HG03571 (cell line): ENCODE results near the gene MMP12.
"Not testable (repeated sequence)": the region's sequence is repeated elsewhere in the genome, so short reads cannot be mapped to it uniquely, and the experiment has no call there.

Experiments
- ATAC-seq: cut with Tn5 transposase; IDR thresholded peaks from one replicate; pipeline ENCODE4 v1.9.1; 2021; ENCODE audit not compliant: unreplicated experiment

MMP12 gene

DNA sequence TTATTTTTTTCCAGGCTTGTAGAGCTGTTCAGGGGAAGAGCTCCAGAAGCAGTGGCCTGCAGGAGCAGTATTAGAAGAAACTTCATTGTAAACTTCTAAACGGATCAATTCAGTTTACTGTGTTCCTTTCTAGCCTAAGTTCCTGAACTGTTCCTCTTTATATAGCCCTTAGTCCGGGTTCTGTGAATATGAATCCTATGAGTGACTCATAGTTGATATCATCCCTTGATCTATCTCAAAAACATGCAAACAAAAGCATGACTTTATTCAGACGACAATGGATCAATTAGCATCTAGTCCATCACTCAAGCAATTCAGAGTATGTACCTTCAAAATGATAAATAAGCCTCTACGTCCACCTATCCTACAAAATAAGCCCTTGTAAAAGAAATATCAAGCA lies at the start of gene MMP12:
Gene MMP12, minus strand, starts transcription at position 131 of the 400 bp plus-strand sequence. Its CDS starts 45 bp downstream, at position 86.
- ATAC-seq = no peak

DNA sequence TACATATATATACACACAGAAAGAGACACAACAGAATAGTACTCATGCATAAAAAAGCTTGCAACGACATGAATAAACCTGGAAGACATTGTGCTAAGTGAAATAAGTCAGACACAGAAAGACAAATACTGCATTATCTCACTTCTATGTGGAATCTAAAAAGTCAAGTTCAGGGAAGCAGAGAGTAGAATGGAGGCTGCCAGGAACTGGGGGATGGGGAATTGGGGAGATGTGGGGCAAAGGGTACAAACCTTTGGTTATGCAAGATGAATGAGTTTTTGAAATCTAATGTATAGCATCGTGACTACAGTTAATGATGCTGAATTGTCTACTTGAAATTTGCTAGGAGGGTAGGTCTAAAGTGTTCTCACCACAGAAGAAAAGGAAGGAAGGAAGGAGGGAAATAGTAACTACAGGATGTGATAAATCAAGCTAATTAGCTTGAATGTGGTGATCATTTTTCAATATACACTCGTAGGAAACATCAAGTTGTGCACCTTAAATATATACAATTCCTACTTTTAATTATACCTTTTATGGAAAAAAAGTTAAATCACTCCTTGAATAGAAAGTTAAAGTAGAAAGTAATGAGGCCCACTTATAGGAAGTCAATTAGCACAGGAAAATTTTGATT lies 46.9 kb upstream of the MMP12 start:
- ATAC-seq = no peak

DNA sequence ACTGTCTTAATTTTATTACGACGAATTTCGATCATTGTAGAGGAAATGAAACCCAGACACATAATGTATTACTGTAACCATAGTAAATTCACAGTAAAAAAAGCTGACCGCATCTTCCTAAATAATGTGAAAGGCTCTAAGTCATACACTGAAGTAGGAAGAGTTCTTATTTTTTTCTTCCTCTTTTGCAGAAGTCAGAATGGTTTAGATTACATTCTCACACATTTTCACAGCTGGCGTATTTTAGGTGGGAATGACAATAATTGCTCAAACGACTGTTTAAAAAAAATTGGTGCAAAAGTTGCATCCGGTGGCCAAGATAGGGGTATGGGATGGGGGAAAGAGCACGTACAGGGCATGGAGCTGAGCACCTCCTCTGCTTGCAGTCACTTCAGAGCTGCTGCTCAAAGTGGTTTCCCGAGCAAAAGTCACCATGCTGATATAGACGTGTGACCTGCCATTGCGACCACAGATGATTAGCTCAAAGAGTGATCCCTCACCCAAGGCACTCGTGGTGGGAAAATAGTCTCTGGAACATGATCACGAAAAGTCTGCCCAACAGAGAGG lies 45.4 kb upstream of the MMP12 start:
- ATAC-seq = peak; percentile 86

- no peak for ATAC-seq
Observed at GRCh38 chr11:102915044-102915375, 40.2 kb upstream of the MMP12 start.

DNA sequence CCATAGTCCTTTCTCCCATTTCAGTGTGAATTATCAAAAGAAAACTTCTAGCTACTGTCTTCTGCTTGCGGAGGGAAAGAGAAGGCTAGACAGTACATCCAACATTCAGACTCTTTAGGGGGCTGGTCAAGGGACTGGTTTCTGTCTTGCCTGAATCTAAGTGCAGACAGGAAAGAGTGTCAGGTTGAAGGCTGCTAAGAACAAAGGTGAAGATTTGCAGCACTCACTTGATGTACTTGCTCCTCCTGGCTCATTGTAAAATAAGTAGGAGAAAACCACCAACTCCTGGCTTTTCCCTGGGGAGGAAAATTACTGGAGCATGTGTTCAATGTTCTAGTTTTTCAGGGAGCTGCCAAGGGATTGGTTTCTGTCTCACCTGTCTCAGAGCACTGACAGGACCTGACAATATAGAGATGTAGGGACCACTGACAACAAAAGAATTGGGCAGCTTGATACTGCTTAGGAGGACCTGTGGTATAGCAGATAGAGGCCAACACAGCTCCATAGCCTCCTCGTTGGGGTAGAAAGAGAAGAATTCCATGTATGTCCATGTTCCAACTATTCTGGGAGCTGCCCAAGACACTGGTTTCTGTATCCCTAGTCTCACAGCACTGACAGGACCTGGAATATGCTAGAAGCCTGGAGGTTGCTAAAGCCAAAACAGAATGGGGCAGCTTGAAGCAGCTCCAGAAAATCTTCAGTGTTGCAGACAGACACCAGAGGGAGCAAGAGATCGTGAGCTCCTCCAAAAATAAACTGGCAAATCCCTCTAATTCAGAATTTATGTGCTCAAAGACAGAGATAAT lies 39.7 kb upstream of the MMP12 start:
- no peak for ATAC-seq

GRCh38 chr11:102912482-102912830 lies 37.7 kb upstream of the MMP12 start:
- ATAC-seq = no peak

DNA sequence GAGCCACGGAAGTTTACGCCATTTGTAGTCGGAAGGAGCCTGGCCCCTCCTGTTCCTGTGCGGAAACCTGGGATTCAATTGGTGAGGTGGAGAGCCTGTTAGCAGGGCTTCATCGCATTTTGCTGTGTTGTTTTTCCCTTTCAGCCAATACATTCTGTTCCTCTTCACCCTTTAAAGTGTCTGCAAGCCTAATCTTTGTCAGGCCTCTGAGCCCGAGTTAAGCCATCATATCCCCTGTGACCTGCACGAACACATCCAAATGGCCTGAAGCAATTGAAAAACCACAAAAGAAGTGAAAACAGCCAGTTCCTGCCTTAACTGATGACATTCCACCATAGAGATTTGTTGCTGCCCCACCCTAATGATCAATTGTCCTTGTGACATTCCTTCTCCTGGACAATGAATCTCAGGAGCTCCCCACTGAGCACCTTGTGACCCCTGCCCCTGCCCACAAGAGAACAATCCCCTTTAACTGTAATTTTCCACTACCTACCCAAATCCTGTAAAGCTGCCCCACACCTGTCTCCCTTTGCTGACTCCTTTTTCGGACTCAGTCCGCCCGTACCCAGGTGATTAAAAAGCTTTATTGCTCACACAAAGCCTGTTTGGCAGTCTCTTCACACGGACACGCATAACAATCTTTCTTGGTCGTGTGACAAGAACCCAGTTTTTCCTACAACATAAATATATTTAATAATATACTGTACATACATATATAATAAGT lies 37.1 kb upstream of the MMP12 start:
- ATAC-seq = no peak

DNA sequence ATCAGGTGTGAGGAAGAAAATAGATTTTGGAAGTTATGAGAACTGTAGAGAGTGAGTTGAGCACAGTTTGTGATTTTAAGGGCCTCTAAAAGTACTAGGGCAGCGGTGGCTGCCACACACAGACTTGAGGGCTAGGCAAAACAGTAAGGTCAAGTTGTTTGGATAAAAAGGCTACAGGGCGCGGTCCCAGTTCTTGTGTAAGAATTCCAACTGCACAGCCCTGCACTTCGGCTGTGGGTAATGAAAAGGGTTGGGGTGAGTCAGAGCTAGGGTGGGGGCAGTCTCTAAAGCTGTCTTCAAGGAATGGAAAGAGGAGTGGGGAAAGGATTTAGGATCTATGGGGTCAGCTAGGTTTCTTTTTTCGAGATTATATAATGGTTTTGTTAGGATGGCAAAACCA lies 31.1 kb upstream of the MMP12 start:
- ATAC-seq = not testable (repeated sequence)

DNA sequence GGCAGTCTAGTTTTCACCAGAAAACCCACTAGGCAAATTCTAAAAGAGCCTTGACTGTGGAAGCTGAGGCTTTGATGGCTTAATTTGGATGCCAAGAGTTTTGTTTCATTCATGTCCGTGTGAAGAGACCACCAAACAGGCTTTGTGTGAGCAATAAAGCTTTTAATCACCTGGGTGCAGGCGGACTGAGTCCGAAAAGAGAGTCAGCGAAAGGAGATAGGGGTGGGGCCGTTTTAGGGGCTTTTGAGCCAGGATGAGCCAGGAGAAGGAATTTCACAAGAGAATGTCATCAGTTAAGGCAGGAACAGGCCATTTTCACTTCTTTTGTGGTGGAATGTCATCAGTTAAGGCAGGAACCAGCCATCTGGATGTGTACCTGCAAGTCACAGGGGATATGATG lies 29.1 kb upstream of the MMP12 start:
- not testable (repeated sequence) for ATAC-seq

DNA sequence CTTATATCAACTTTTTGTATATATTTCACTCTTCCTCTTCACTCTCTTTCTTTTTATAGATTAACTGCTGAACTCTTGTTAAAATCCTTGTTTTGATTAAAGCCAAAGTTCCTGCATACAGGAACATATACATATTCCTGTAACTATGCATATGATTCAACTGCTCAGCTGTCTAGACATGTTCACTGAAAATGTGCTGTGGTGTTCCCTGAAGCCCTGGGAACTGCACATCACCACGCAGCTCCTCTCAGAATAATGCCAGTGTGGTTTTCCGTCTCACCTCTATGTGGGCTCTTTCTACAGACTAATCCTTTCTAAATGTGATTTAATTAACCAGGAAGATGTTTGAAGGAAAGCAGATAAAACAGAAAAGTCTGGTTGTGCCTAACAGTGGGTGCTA lies 25.6 kb upstream of the MMP12 start:
- no peak for ATAC-seq

- no peak for ATAC-seq
Observed at GRCh38 chr11:102891736-102892135, 17.0 kb upstream of the MMP12 start.

GRCh38 chr11:102886999-102887398 lies 12.2 kb upstream of the MMP12 start:
- no peak for ATAC-seq

DNA sequence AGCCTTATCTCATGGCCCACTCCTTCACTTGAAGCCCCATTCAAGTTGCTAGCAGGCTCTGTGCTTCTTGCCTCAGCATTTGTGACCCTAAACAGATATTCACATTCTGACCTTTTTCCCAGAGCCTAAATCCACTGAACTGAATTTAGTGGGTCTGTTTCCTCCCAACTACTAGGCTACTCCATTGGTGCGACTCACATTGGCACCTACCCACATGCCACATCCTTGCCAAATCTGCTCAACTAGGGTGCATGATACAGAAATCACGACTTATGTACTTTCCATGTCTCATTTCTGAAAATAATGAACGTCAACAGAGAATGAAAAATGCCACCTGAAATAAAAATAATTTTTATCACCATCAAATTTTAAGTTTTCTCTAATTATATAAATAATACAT lies 8.4 kb upstream of the MMP12 start:
- ATAC-seq = no peak

- ATAC-seq = peak; percentile 77
Observed at GRCh38 chr11:102882389-102883024, 7.7 kb upstream of the MMP12 start.

- no peak for ATAC-seq
Observed at GRCh38 chr11:102879801-102880200, 5.0 kb upstream of the MMP12 start.

DNA sequence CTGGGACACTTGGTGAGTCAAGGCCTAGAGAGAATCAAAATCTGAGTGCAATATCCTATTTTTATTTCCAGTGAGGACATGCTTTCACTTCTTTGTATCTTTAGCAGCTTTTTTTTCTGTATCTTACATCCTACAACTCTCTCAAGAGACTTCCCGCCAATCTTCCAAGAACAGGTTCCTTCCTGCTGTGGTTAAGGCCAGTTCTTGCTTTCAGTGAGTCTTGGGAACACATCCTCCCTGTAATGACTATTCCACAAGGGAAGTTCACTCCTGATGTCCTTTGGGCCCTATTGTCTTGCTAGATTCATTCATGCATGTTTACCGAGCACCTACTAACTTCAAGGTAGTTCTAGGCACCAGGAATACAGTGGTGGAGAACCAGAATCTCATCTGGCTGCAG lies 3.8 kb upstream of the MMP12 start:
- ATAC-seq = no peak

DNA sequence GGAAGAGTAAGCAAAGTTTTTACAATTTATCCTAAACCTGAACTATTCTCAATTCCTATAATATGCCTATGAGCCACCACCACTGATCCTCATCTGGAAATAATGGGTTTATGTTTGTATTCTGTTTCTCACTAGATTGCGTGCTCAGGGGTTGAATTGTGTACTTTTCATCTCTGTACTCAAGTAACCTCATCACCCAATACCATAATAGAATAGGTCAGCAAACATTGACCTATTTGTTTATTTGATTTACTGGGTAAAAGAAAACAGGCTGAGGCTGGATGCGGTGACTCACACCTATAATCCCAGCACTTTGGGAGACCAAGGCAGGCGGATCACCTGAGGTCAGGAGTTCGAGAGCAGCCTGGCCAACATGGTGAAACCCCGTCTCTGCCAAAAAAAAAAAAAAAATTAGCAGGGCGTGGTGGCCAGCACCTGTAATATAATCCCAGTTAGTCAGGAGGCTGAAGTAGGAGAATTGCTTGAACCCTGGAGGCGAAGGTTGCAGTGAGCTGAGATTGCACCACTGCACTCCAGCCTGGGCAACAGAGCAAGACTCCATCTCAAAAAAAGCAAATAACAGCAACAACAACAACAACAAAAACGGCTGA lies 5.3 kb downstream of the MMP12 start:
- ATAC-seq = not testable (repeated sequence)

GRCh38 chr11:102868339-102868738 lies 6.4 kb downstream of the MMP12 start:
- ATAC-seq = no peak

- ATAC-seq = no peak
Observed at GRCh38 chr11:102864724-102865123, 10.1 kb downstream of the MMP12 start.

GRCh38 chr11:102853956-102854355 lies 20.8 kb downstream of the MMP12 start:
- ATAC-seq = no peak

- no peak for ATAC-seq
Observed at GRCh38 chr11:102853055-102853454, 21.7 kb downstream of the MMP12 start.
